HepG2 (cell line): ENCODE data around the gene DNAJB11. TPM values are rescaled to one million over a fixed set of nuclear protein-coding genes. Genes with fewer than 3 reads are reported as not detected.

Experiments used
- ATAC-seq: fragments of 200-7000 bp; cut with Tn5 transposase; 3 replicates; pipeline ENCODE4 v1.9.1; 2020; ENCODE audit warnings: mild to moderate bottlenecking, moderate library complexity
- BruUV-seq: library from RNA; stranded (reverse); fragments of 400-500 nt; replicated peaks from 2 replicates; lab custom pipeline; 2021; lab: Mats Ljungman, UMichigan
- CTCF ChIA-PET: fragments of 300-600 bp; formaldehyde crosslinking; extraction: SDS; loops from one replicate; lab custom pipeline; 2021; ENCODE audit warnings: low total read pairs, inconsistent platforms, low intra/inter-chr PET ratio; lab: Yijun Ruan, JAX
- POLR2A ChIA-PET: fragments of 350-600 bp; sonication (Branson Sonifier 250); formaldehyde crosslinking; loops from one replicate; lab custom pipeline; 2020; ENCODE audit warnings: antibody characterized with exemption, inconsistent platforms; lab: Yijun Ruan, JAX
- DNase-seq: peaks from one replicate; pipeline ENCODE4 v3.0.0-alpha.2; 2015; ENCODE audit warnings: low spot score
- FAIRE-seq: peaks from 3 replicates; lab custom pipeline; 2011; peaks lifted over from hg19 to GRCh38; lab: Jason Lieb, UNC
- H2AFZ ChIP-seq: one replicate; pipeline ENCODE4 v1.6.1; 2011; ENCODE audit warnings: low read length, inconsistent platforms
- H3K27ac ChIP-seq: fragments of 300-600 bp; 3 replicates; pipeline ENCODE4 v1.8.0; 2011; ENCODE audit warnings: mixed run types, mild to moderate bottlenecking, mixed read lengths, low read length, inconsistent platforms; ENCODE audit not compliant: insufficient read depth; ENCODE audit errors: extremely low read length
- H3K27me3 ChIP-seq, 2 experiments: fragments of 200-600 bp in 1 of 2; 2 replicates in 1 of 2; 3 replicates in 1 of 2; pipeline versions ENCODE4 v1.6.0 to v1.8.0; 2011; ENCODE audit warnings: low read length in 2 of 2, mild to moderate bottlenecking in 2 of 2, moderate library complexity in 2 of 2, inconsistent platforms in 1 of 2; ENCODE audit not compliant: insufficient read depth in 2 of 2, control insufficient read depth in 1 of 2
- H3K36me3 ChIP-seq, 2 experiments: fragments of 200-600 bp in 1 of 2; replicated peaks in 1 of 2; 2 replicates in 1 of 2; 3 replicates in 1 of 2; pipeline versions ENCODE4 v1.5.1 to v1.8.0; 2011; ENCODE audit warnings: low read length in 2 of 2, inconsistent platforms in 1 of 2; ENCODE audit not compliant: insufficient read depth in 2 of 2, control insufficient read depth in 1 of 2
- H3K4me1 ChIP-seq: 2 replicates; pipeline ENCODE4 v1.5.1; 2012; ENCODE audit warnings: low read length, inconsistent platforms; ENCODE audit not compliant: insufficient read depth
- H3K4me2 ChIP-seq: 2 replicates; pipeline ENCODE4 v1.6.0; 2011; ENCODE audit warnings: low read depth, low read length, inconsistent platforms
- H3K4me3 ChIP-seq, 3 experiments: fragments of 200-600 bp in 1 of 3; sonication (generic), shearing (Covaris generic) in 1 of 3; replicated peaks in 1 of 3; 2 replicates each; pipeline ENCODE4 v1.5.1; 2011 to 2016; ENCODE audit warnings: low read length in 3 of 3, inconsistent platforms in 2 of 3, low read depth in 2 of 3, mild to moderate bottlenecking in 2 of 3, control low read depth in 1 of 3, mixed read lengths in 1 of 3; ENCODE audit not compliant: insufficient read depth in 1 of 3
- H3K79me2 ChIP-seq: one replicate; pipeline ENCODE4 v1.6.1; 2011; ENCODE audit warnings: low read length, inconsistent platforms; ENCODE audit not compliant: insufficient read depth
- H3K9ac ChIP-seq: 2 replicates; pipeline ENCODE4 v1.6.0; 2011; ENCODE audit warnings: mild to moderate bottlenecking, low read depth, low read length, inconsistent platforms; ENCODE audit not compliant: insufficient read depth
- H3K9me3 ChIP-seq: 2 replicates; pipeline ENCODE4 v1.5.1; 2012; ENCODE audit warnings: mild to moderate bottlenecking, low read length
- H4K20me1 ChIP-seq: 2 replicates; pipeline ENCODE4 v1.6.0; 2011; ENCODE audit warnings: inconsistent platforms, mild to moderate bottlenecking, low read length, moderate library complexity; ENCODE audit not compliant: insufficient read depth
- AGO2 ChIP-seq: fragments of 200-400 bp; formaldehyde crosslinking; optimal IDR thresholded peaks from 2 replicates; pipeline ENCODE3; 2017; ENCODE audit warnings: mild to moderate bottlenecking, low read depth, low read length, moderate library complexity
- HOXD1 ChIP-seq: sonication (generic); formaldehyde crosslinking; IDR thresholded peaks from 2 replicates; pipeline ENCODE4 v1.5.0; 2020; ENCODE audit warnings: missing genetic modification reagents
- ISL2 ChIP-seq: sonication (generic); formaldehyde crosslinking; IDR thresholded peaks from 2 replicates; pipeline ENCODE4 v1.5.0; 2020; ENCODE audit warnings: missing genetic modification reagents
- KLF12 ChIP-seq: sonication (generic); formaldehyde crosslinking; IDR thresholded peaks from 2 replicates; pipeline ENCODE4 v1.4.0; 2020; ENCODE audit warnings: missing genetic modification reagents, borderline replicate concordance
- PAF1 ChIP-seq: IDR thresholded peaks from 2 replicates; pipeline ENCODE4 v1.6.1; 2016; ENCODE audit warnings: missing genetic modification reagents, missing compliant biosample characterization
- POLR2A ChIP-seq, 2 experiments: IDR thresholded peaks; 2 replicates each; pipeline ENCODE4 v1.6.1; 2011; ENCODE audit warnings: low read depth in 2 of 2, low read length in 2 of 2, mild to moderate bottlenecking in 1 of 2, moderate library complexity in 1 of 2; ENCODE audit not compliant: insufficient read depth in 1 of 2
- POLR2G ChIP-seq: fragments of 200-400 bp; formaldehyde crosslinking; IDR thresholded peaks from 2 replicates; pipeline ENCODE4 v1.6.1; 2018; ENCODE audit warnings: mild to moderate bottlenecking, low read depth, low read length, moderate library complexity
- RARG ChIP-seq: sonication (generic); formaldehyde crosslinking; IDR thresholded peaks from 2 replicates; pipeline ENCODE4 v1.4.0; 2020; ENCODE audit warnings: low read depth, mild to moderate bottlenecking, missing genetic modification reagents
- RBM22 ChIP-seq: fragments of 200-400 bp; formaldehyde crosslinking; optimal IDR thresholded peaks from 2 replicates; pipeline ENCODE3; 2017; ENCODE audit warnings: mild to moderate bottlenecking, low read length, moderate library complexity
- RFX5 ChIP-seq: IDR thresholded peaks from 2 replicates; pipeline ENCODE4 v1.6.1; 2011; ENCODE audit warnings: low read depth, low read length, improper control_type of control experiment
- SNRNP70 ChIP-seq: fragments of 200-400 bp; formaldehyde crosslinking; IDR thresholded peaks from 2 replicates; pipeline ENCODE4 v1.6.1; 2017; ENCODE audit warnings: mild to moderate bottlenecking, low read depth, low read length, moderate library complexity
- SP2 ChIP-seq: sonication (generic); formaldehyde crosslinking; IDR thresholded peaks from 2 replicates; pipeline ENCODE4 v1.5.1; 2020; ENCODE audit warnings: mild to moderate bottlenecking, missing genetic modification reagents
- SRY ChIP-seq: sonication (generic); formaldehyde crosslinking; IDR thresholded peaks from 2 replicates; pipeline ENCODE4 v1.8.0; 2022; ENCODE audit warnings: mild to moderate bottlenecking, missing genetic modification reagents
- THAP11 ChIP-seq: IDR thresholded peaks from 2 replicates; pipeline ENCODE4 v1.6.1; 2016; ENCODE audit warnings: missing biosample characterization, missing genetic modification reagents
- ZBTB20 ChIP-seq: sonication (generic); formaldehyde crosslinking; IDR thresholded peaks from 2 replicates; pipeline ENCODE4 v1.8.1; 2023; ENCODE audit warnings: missing genetic modification reagents, low read depth, mild to moderate bottlenecking, borderline replicate concordance
- ZMAT3 ChIP-seq: sonication (generic); formaldehyde crosslinking; conservative IDR thresholded peaks from 2 replicates; pipeline ENCODE4 v1.7.0; 2021; ENCODE audit warnings: missing genetic modification reagents
- ZNF121 ChIP-seq: sonication (generic); formaldehyde crosslinking; IDR thresholded peaks from 2 replicates; pipeline ENCODE4 v1.5.0; 2020; ENCODE audit warnings: mild to moderate bottlenecking, missing genetic modification reagents
- ZNF292 ChIP-seq: sonication (generic); formaldehyde crosslinking; IDR thresholded peaks from 2 replicates; pipeline ENCODE4 v1.8.1; 2022; ENCODE audit warnings: mild to moderate bottlenecking, low read depth, missing genetic modification reagents, borderline replicate concordance
- ZNF317 ChIP-seq: sonication (generic); formaldehyde crosslinking; IDR thresholded peaks from 2 replicates; pipeline ENCODE4 v1.5.0; 2020; ENCODE audit warnings: mild to moderate bottlenecking, missing genetic modification reagents
- ZNF350 ChIP-seq: sonication (generic); formaldehyde crosslinking; IDR thresholded peaks from 2 replicates; pipeline ENCODE4 v1.4.0; 2020; ENCODE audit warnings: mild to moderate bottlenecking, low read depth, missing genetic modification reagents, borderline replicate concordance
- ZNF557 ChIP-seq: sonication (generic); formaldehyde crosslinking; IDR thresholded peaks from 2 replicates; pipeline ENCODE4 v1.4.0; 2020; ENCODE audit warnings: missing genetic modification reagents
- ZSCAN20 ChIP-seq: sonication (generic); formaldehyde crosslinking; IDR thresholded peaks from 2 replicates; pipeline ENCODE4 v1.4.0; 2020; ENCODE audit warnings: missing genetic modification reagents, mild to moderate bottlenecking, borderline replicate concordance
- WGBS: methylation state at CpG from one replicate; pipeline ENCODE4 v1.1.6; 2017; ENCODE audit warnings: low lambda C conversion rate; 5-methylcytosine and 5-hydroxymethylcytosine counted together
- in situ Hi-C: cut with HindIII; loops from 2 replicates; pipeline ENCODE4 v1.10.0; 2017; ENCODE audit warnings: low pct_unique_long_range_greater_than_20kb; ENCODE audit not compliant: extremely low pct_ligation_motif_present
- intact Hi-C: fragments of 100-400 bp; cut with micrococcal nuclease; formaldehyde crosslinking; loops from one replicate; pipeline ENCODE4 v1.10.0; 2022; ENCODE audit not compliant: unreplicated experiment
- polyA plus RNA-seq, 8 experiments: library from polyadenylated mRNA; depleted of rRNA in 3 of 8; stranded (reverse) in 7 of 8; unstranded in 1 of 8; fragments of >200 nt; fragmentation: Illumina TruSeq in 4 of 8; extraction: Trizol in 4 of 8; gene quantifications; 2 replicates each; pipeline versions ENCODE4 v1.2.1 to v1.2.3, GENCODE V29; 2011 to 2016; ENCODE audit warnings: low read depth in 4 of 8, missing spikeins in 1 of 8, mixed read lengths in 1 of 8; ENCODE audit not compliant: insufficient read depth in 1 of 8
- total RNA-seq, 5 experiments: library from RNA; depleted of rRNA; stranded (reverse); fragments of >200 nt; fragmentation: Illumina TruSeq; extraction: Trizol; gene quantifications; 2 replicates each; pipeline ENCODE4 v1.2.3, GENCODE V29; 2016; ENCODE audit warnings: low read depth in 1 of 5
- TF ChIP-seq, protein P1 (sequence below): sonication (generic); formaldehyde crosslinking; IDR thresholded peaks from 2 replicates; pipeline ENCODE4 v1.4.0; 2020; ENCODE audit warnings: missing genetic modification reagents; ENCODE audit errors: not compliant biosample characterization
- TF ChIP-seq, protein P2 (sequence below): sonication (generic); formaldehyde crosslinking; IDR thresholded peaks from 2 replicates; pipeline ENCODE4 v1.4.0; 2020; ENCODE audit warnings: missing genetic modification reagents
- TF ChIP-seq, protein P3 (sequence below): sonication (generic); IDR thresholded peaks from 2 replicates; pipeline ENCODE4 v1.6.1; 2016; ENCODE audit warnings: low read depth, borderline replicate concordance

Gene DNAJB11
- total and polyA plus RNA-seq, 2 of the 13 experiments (the other 11 are each of a cell fraction or from before 2014, with no cell fraction given), result 41.0 to 132 TPM

DNA sequence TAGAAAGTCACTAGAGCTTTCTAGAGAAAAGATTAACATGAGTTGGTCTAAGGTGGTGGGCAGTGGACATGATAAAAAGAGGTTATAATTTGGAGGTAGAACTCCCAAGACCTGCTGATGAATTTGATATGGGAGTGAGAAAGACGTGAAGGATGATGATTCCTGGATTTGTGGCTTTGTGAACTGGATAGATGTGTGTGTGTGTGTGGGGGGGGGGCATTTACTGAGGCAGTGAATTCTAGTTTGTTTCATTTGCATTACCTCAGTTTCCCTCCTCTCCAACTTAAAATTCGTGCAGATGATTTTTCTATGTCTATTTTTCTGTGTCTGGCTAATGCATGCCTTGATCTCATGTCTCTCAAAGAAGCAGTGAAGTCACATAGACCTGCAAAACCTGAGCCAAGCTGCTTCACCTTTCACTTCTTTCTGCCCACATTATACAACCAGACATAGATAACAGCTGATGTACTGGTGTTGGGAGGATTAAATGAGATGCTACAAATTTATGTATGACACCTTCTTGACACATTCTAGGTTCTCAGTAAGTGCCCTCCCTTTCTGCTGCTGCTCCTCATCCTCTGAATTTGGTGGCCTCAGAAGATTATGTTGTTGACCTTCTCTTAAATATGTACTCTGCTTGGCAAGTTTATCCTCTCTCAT is 52.3 kb downstream of the DNAJB11 start:
- no peak overlapping the region for H3K4me2 ChIP-seq
- BruUV-seq, result no TSS peak
- TF ChIP-seq SP2 (CRISPR knock-in tag) (no peak), POLR2A (IDR thresholded peaks at IDR 0.05; ENCODE audit: insufficient read depth in 1 of 2, low read depth in 2 of 2, low read length in 2 of 2) (peak in 1 of 2 experiments; percentile 28; a peak in 2 of 4 replicates), RARG (0 out of 2 replicates have a peak, but pooled peaks have one; percentile 45), AGO2 (peak; percentile 92), HOXD1 (CRISPR knock-in tag) (no peak), SNRNP70 (peak; percentile 91), RFX5 (no peak), KLF12 (CRISPR knock-in tag) (no peak), ZNF350 (CRISPR knock-in tag) (no peak), PAF1 (peak; percentile 66; the same call in 1 of the 2 replicates), ZNF292 (CRISPR knock-in tag) (no peak), ZMAT3 (CRISPR knock-in tag) (no peak), THAP11 (no peak), POLR2G (peak; percentile 81), ISL2 (CRISPR knock-in tag) (no peak; the same call in 1 of the 2 replicates), ZNF557 (CRISPR knock-in tag) (0 out of 2 replicates have a peak, but pooled peaks have one; percentile 8), ZNF121 (CRISPR knock-in tag) (no peak), RBM22 (peak; percentile 18), ZNF317 (CRISPR knock-in tag) (no peak), SRY (CRISPR knock-in tag) (no peak), ZBTB20 (CRISPR knock-in tag) (no peak), ZSCAN20 (no peak)
- TF ChIP-seq, protein P1, sequence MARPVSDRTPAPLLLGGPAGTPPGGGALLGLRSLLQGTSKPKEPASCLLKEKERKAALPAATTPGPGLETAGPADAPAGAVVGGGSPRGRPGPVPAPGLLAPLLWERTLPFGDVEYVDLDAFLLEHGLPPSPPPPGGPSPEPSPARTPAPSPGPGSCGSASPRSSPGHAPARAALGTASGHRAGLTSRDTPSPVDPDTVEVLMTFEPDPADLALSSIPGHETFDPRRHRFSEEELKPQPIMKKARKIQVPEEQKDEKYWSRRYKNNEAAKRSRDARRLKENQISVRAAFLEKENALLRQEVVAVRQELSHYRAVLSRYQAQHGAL, result no peak
- TF ChIP-seq, protein P2, sequence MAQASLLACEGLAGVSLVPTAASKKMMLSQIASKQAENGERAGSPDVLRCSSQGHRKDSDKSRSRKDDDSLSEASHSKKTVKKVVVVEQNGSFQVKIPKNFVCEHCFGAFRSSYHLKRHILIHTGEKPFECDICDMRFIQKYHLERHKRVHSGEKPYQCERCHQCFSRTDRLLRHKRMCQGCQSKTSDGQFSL (CRISPR knock-in tag), result peak; percentile 55; the same call in 1 of the 2 replicates
- TF ChIP-seq, protein P3, sequence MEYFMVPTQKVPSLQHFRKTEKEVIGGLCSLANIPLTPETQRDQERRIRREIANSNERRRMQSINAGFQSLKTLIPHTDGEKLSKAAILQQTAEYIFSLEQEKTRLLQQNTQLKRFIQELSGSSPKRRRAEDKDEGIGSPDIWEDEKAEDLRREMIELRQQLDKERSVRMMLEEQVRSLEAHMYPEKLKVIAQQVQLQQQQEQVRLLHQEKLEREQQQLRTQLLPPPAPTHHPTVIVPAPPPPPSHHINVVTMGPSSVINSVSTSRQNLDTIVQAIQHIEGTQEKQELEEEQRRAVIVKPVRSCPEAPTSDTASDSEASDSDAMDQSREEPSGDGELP, result peak; percentile 38; the same call in 1 of the 2 replicates

More for the DNA sequence above, 52.3 kb downstream of the DNAJB11 start:
- CTCF ChIA-PET, result no interaction called here
- H3K9me3 ChIP-seq, result no peaks in the 10 kb centered on the region
- H3K27ac ChIP-seq, result no peak overlapping the region
- H2AFZ ChIP-seq, result no peak overlapping the region
- H3K79me2 ChIP-seq, result no peaks in the 10 kb centered on the region
- 89% methylated on average over 2 of the region's 2 CpGs for WGBS
- in situ Hi-C loops (no loop called here), intact Hi-C loops (loop anchor here (2.0 kb wide), 1 partner anchor 130 kb away; no protein-coding TSS in a partner anchor)
- no peak overlapping the region for H3K9ac ChIP-seq
- H3K4me3 ChIP-seq, result no peak overlapping the region
- ATAC-seq, result no peak
- peaks cover 3 to 17% of the 10 kb centered on the region in 2 experiments for H3K36me3 ChIP-seq
- H3K4me1 ChIP-seq, result peaks cover 1% of the 10 kb centered on the region; the same call in 1 of the 2 replicates
- POLR2A ChIA-PET, result interaction anchor here (1.0 to 27.1 kb wide), 10 partner anchors 8 to 123 kb away, joined by 3 to 854 read pairs (median 4); partner anchors contain the start of genes AHSG, DNAJB11 and HRG
- no peak for FAIRE-seq
- H4K20me1 ChIP-seq, result peaks cover 52% of the 10 kb centered on the region
- DNase-seq, result no peak
- H3K27me3 ChIP-seq, result no peaks in the 10 kb centered on the region
